IMR-90 (cell line): ENCODE results near the gene GAD2. TPM values are rescaled to one million over a fixed set of nuclear protein-coding genes. Genes with fewer than 3 reads are reported as not detected.

ENCODE experiments used
- ATAC-seq: fragments of 200-7000 bp; cut with Tn5 transposase; 2 replicates; pipeline ENCODE4 v1.9.1; 2020; ENCODE audit warnings: low read depth, mild to moderate bottlenecking, moderate library complexity
- BruUV-seq: library from RNA; stranded (reverse); fragments of 400-500 nt; replicated peaks from 2 replicates; lab custom pipeline; 2021; lab: Mats Ljungman, UMichigan
- CTCF ChIA-PET: fragments of 300-600 bp; formaldehyde crosslinking; extraction: SDS; loops from one replicate; lab custom pipeline; 2021; ENCODE audit warnings: antibody characterized with exemption; lab: Yijun Ruan, JAX
- POLR2A ChIA-PET: fragments of 300-600 bp; sonication (Branson Sonifier 250); formaldehyde crosslinking; loops from one replicate; lab custom pipeline; 2022; ENCODE audit warnings: antibody characterized with exemption; ENCODE audit not compliant: unreplicated experiment; lab: Charles Lee
- DNase-seq: peaks from one replicate; pipeline ENCODE4 v3.0.0; 2013
- H2AFZ ChIP-seq: replicated peaks from 2 replicates; pipeline ENCODE3; 2013; ENCODE audit warnings: low read length, mild to moderate bottlenecking; ENCODE audit not compliant: poor library complexity
- H2AK5ac ChIP-seq: 2 replicates; pipeline ENCODE4 v1.6.1; 2013; ENCODE audit warnings: low read depth, low read length, inconsistent platforms
- H2AK9ac ChIP-seq: replicated peaks from 2 replicates; pipeline ENCODE3; 2013; ENCODE audit warnings: mild to moderate bottlenecking, low read depth, low read length, moderate library complexity; ENCODE audit not compliant: poor library complexity
- H2BK120ac ChIP-seq: 2 replicates; pipeline ENCODE4 v1.6.1; 2013; ENCODE audit warnings: low read depth, low read length, inconsistent platforms
- H2BK15ac ChIP-seq: 3 replicates; pipeline ENCODE4 v1.6.1; 2013; ENCODE audit warnings: low read depth, low read length, inconsistent platforms
- H2BK20ac ChIP-seq: 2 replicates; pipeline ENCODE4 v1.6.1; 2013; ENCODE audit warnings: low read depth, mild to moderate bottlenecking, inconsistent platforms, low read length, moderate library complexity
- H2BK5ac ChIP-seq: 2 replicates; pipeline ENCODE4 v1.6.1; 2013; ENCODE audit warnings: mild to moderate bottlenecking, low read depth, low read length, inconsistent platforms; ENCODE audit not compliant: poor library complexity, severe bottlenecking
- H3K14ac ChIP-seq: replicated peaks from 2 replicates; pipeline ENCODE4 v1.6.1; 2013; ENCODE audit warnings: low read depth, low read length, inconsistent platforms
- H3K18ac ChIP-seq: 2 replicates; pipeline ENCODE4 v1.6.1; 2013; ENCODE audit warnings: low read depth, low read length, control low read depth
- H3K23ac ChIP-seq: 2 replicates; pipeline ENCODE4 v1.6.1; 2013; ENCODE audit warnings: low read depth, low read length, inconsistent platforms
- H3K27ac ChIP-seq: 2 replicates; pipeline ENCODE4 v1.5.1; 2013; ENCODE audit warnings: mild to moderate bottlenecking, control low read depth, low read length; ENCODE audit not compliant: insufficient read depth
- H3K27me3 ChIP-seq: 2 replicates; pipeline ENCODE4 v1.6.1; 2013; ENCODE audit warnings: low read length; ENCODE audit not compliant: control insufficient read depth, insufficient read depth
- H3K36me3 ChIP-seq: 2 replicates; pipeline ENCODE4 v1.6.1; 2013; ENCODE audit warnings: low read length, mixed read lengths; ENCODE audit not compliant: control insufficient read depth, insufficient read depth
- H3K4ac ChIP-seq: 2 replicates; pipeline ENCODE4 v1.6.1; 2013; ENCODE audit warnings: low read depth, low read length, inconsistent platforms
- H3K4me1 ChIP-seq: 2 replicates; pipeline ENCODE4 v1.6.1; 2013; ENCODE audit warnings: low read length, mixed read lengths; ENCODE audit not compliant: control insufficient read depth, insufficient read depth
- H3K4me2 ChIP-seq: 2 replicates; pipeline ENCODE4 v1.6.1; 2013; ENCODE audit warnings: low read depth, mild to moderate bottlenecking, control low read depth, low read length, moderate library complexity
- H3K4me3 ChIP-seq: 2 replicates; pipeline ENCODE4 v1.5.1; 2013; ENCODE audit warnings: low read depth, mild to moderate bottlenecking, control low read depth, low read length, moderate library complexity; ENCODE audit not compliant: insufficient read depth
- H3K56ac ChIP-seq: 2 replicates; pipeline ENCODE4 v1.6.1; 2013; ENCODE audit warnings: low read length, inconsistent platforms; ENCODE audit not compliant: insufficient read depth; ENCODE audit errors: extremely low read depth
- H3K79me1 ChIP-seq, 2 experiments: 2 replicates each; pipeline ENCODE4 v1.6.1; 2013; ENCODE audit warnings: low read length in 2 of 2, inconsistent platforms in 1 of 2, low read depth in 1 of 2
- H3K9ac ChIP-seq: 2 replicates; pipeline ENCODE4 v1.6.1; 2013; ENCODE audit warnings: low read depth, low read length, control low read depth
- H3K9me1 ChIP-seq: 2 replicates; pipeline ENCODE4 v1.6.1; 2013; ENCODE audit warnings: low read length, inconsistent platforms; ENCODE audit not compliant: insufficient read depth
- H3K9me3 ChIP-seq: 2 replicates; pipeline ENCODE4 v1.6.1; 2013; ENCODE audit warnings: low read length; ENCODE audit not compliant: control insufficient read depth, insufficient read depth
- H4K20me1 ChIP-seq: 2 replicates; pipeline ENCODE4 v1.6.1; 2013; ENCODE audit warnings: low read length, inconsistent platforms; ENCODE audit not compliant: insufficient read depth
- H4K5ac ChIP-seq: 2 replicates; pipeline ENCODE4 v1.6.1; 2013; ENCODE audit warnings: mild to moderate bottlenecking, low read depth, low read length, control low read depth
- H4K8ac ChIP-seq, 2 experiments: 2 replicates each; pipeline ENCODE4 v1.6.1; 2013; ENCODE audit warnings: low read depth in 2 of 2, low read length in 2 of 2, control low read depth in 1 of 2, inconsistent platforms in 1 of 2
- H4K91ac ChIP-seq: 2 replicates; pipeline ENCODE4 v1.6.1; 2013; ENCODE audit warnings: low read depth, low read length, inconsistent platforms; ENCODE audit not compliant: insufficient read depth
- CHD1 ChIP-seq: IDR thresholded peaks from 2 replicates; pipeline ENCODE4 v1.6.1; 2012; ENCODE audit warnings: low read depth, low read length, improper control_type of control experiment
- MXI1 ChIP-seq: IDR thresholded peaks from 2 replicates; pipeline ENCODE4 v1.6.1; 2012; ENCODE audit warnings: low read depth, mild to moderate bottlenecking, low read length, moderate library complexity, borderline replicate concordance
- NFE2L2 ChIP-seq: fragments of 150-350 bp; IDR thresholded peaks from 2 replicates; pipeline ENCODE4 v1.6.1; 2016; ENCODE audit warnings: low read depth, mild to moderate bottlenecking, low read length
- POLR2A ChIP-seq: IDR thresholded peaks from 2 replicates; pipeline ENCODE4 v1.6.1; 2012; ENCODE audit warnings: mild to moderate bottlenecking, low read depth, low read length
- WGBS, 2 experiments: methylation state at CpG; one replicate each; pipeline versions ENCODE4 v1.1.5 to v1.1.7; 2013; ENCODE audit warnings: missing lambda C conversion rate in 2 of 2; ENCODE audit not compliant: insufficient read length in 1 of 2; ENCODE audit errors: extremely low coverage in 2 of 2; 5-methylcytosine and 5-hydroxymethylcytosine counted together
- dilution Hi-C: fragments of 300-500 bp; cut with HindIII; formaldehyde crosslinking; loops from one replicate; pipeline ENCODE4 v1.14.3; 2018; ENCODE audit warnings: low sequenced_read_pairs; ENCODE audit not compliant: unreplicated experiment
- in situ Hi-C: fragments of 300-500 bp; cut with MboI; formaldehyde crosslinking; loops from 3 replicates; pipeline ENCODE4 v1.14.3; 2019; ENCODE audit warnings: low sequenced_read_pairs, inconsistent platforms, mixed read lengths
- intact Hi-C: fragments of 100-400 bp; cut with micrococcal nuclease; formaldehyde crosslinking; loops from 2 replicates; pipeline ENCODE4 v1.10.0; 2022
- polyA plus RNA-seq, 3 experiments: library from polyadenylated mRNA; depleted of rRNA; stranded (reverse); fragments of >200 nt; gene quantifications; 2 replicates each; pipeline ENCODE4 v1.2.3, GENCODE V29; 2012; ENCODE audit warnings: low replicate concordance in 1 of 3
- total RNA-seq: library from RNA; depleted of rRNA; stranded (reverse); fragments of >200 nt; gene quantifications from 2 replicates; pipeline ENCODE4 v1.2.3, GENCODE V29; 2012

Gene GAD2
- total and polyA plus RNA-seq, 2 of the 4 experiments (the other 2 are of a cell fraction) = not detected

DNA sequence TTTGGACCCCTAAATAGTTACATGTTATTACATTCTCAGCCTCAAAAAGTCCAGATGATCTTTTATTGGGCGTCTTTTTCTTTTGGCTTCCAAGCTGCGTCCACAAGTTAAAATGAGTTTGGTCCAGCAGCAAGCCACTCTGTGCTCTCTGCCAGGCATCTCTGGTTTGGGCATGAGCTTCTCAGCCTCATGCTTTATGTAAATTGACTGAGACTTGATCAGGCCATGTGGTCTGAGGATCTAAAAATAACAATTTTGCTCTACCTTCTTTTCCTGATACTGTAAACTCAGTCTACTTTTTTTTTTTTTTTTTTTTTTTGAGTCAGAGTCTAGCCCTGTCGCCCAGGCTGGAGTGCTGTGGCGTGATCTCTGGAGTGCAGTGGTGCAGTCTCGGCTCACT lies 15.6 kb downstream of the GAD2 start:
- no peak overlapping the region for H3K23ac ChIP-seq
- WGBS, 2 experiments = 18% methylated on average over 2 of the region's 5 CpGs; no CpG with 5 or more reads in 1 of the 2 experiments
- H2AK9ac ChIP-seq = no peak overlapping the region
- H3K4ac ChIP-seq = no peak overlapping the region
- no peak overlapping the region for H2AK5ac ChIP-seq
- no peaks in the 10 kb centered on the region for H4K20me1 ChIP-seq
- BruUV-seq = no TSS peak
- TF ChIP-seq POLR2A (no peak), MXI1 (no peak), NFE2L2 (no peak), CHD1 (no peak)
- H3K4me2 ChIP-seq = no peak overlapping the region
- no peak overlapping the region for H2BK5ac ChIP-seq
- no peak overlapping the region for H3K18ac ChIP-seq
- no peaks in the 10 kb centered on the region for H3K9me1 ChIP-seq
- ChIA-PET POLR2A (no interaction called here), CTCF (no interaction called here)
- no peaks in the 10 kb centered on the region for H3K4me1 ChIP-seq
- intact Hi-C loops (no loop called here), in situ Hi-C loops (no loop called here), dilution Hi-C loops (no loop called here)
- no peak for ATAC-seq
- H3K79me1 ChIP-seq = no peaks in the 10 kb centered on the region
- no peak overlapping the region for H3K14ac ChIP-seq
- H2BK15ac ChIP-seq = no peak overlapping the region
- H3K9ac ChIP-seq = no peak overlapping the region
- no peak overlapping the region for H2AFZ ChIP-seq
- H3K36me3 ChIP-seq = no peaks in the 10 kb centered on the region
- no peak overlapping the region for H2BK20ac ChIP-seq
- H3K4me3 ChIP-seq = no peak overlapping the region
- no peak overlapping the region for H3K56ac ChIP-seq
- H3K27me3 ChIP-seq = no peaks in the 10 kb centered on the region
- H4K91ac ChIP-seq = no peak overlapping the region
- DNase-seq = no peak
- peaks cover 23% of the 10 kb centered on the region for H3K9me3 ChIP-seq
- H4K8ac ChIP-seq = no peak overlapping the region
- no peak overlapping the region for H4K5ac ChIP-seq
- H2BK120ac ChIP-seq = no peak overlapping the region
- H3K27ac ChIP-seq = no peak overlapping the region
